Activated T-cell treated with anti-CD3 and anti-CD28 coated beads for 4 hours (primary cell): ENCODE measurements around the gene CROCC2.
"Not testable (repeated sequence)": the region's sequence is repeated elsewhere in the genome, so short reads cannot be mapped to it uniquely, and the experiment has no call there.

Experiments
- DNase-seq: peaks from one replicate; pipeline ENCODE4 v3.0.0-alpha.2; 2020

The CROCC2 gene

DNA sequence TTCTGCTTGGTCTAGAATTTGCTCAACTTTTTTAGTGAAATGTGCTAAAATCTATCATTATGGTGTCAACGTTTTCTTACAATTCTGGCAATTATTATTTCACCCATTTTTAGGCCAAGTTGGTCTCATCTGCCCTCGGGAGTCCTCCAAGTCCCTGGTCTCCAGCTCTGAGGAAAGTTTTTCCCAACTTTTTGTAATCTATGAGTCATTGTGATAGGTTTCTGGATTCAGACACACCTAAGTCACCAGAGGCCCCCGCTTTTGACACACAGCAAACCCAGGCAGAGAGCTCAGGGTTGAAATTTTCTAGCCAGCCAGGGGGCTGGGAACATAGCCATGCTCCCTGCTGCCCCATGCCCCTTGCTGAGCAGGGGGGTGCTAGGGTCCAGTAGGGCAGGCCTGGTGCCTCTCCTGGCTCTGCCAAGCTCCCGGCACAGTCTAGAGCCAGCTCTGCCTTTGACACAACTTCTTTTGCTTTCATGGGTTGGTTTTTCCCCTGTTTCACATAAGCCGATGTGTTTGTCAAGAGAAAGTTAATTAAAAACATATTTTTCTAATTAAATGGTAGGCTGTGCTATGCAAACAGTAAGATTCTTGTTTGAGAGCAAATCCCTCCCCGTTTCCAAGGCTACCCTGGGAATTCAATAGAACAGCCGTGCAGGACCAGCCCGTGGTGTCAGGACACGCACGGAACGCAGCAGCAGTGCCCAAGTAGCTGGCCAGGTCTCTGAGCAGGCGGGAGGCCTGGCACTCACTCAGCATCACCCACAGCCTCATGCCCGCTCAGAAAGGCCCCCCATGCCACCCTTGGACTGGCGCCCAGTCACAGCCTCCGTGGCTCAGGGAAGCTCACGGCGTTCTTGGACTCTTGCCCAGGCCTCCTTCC lies 66.7 kb downstream of the CROCC2 start:
- no peak for DNase-seq

DNA sequence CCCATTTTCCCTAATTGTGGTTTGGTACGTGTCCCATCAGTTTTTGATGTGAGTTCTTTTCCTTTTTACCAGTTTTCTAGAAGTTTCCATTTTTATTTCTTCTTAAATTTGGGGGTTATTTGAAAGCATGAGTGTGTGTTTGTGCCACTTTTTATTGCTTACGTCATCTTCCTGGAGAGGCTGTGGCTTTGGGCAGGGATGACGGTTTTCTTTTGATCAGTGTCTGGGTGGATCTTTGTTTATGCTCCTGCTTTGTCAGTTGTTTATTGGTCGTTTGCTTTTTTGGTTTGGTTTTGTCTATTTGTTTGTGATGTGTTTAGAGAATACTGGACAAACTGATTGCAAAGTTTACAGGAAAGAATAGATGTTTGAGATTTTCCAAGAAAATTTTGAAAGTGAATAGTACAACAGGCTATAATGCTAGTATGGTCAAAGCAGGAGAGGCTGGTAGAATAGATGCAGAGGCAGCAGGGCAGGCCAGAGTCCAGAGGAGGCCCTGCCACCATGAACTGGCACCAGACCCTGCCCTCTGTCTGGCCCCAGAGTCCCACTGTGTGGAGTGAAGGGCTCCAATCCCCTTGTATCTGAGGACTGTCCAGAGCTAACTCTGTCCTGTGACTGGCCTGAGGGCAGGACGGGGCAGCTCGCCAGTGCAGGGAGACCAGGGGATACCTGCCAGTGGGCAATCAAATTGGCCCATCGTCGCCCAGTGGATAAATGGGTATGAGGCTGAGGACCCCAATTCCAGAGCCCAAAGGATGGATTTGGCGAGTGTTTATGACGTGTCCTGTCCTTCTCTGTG lies 68.8 kb downstream of the CROCC2 start:
- no peak for DNase-seq

DNA sequence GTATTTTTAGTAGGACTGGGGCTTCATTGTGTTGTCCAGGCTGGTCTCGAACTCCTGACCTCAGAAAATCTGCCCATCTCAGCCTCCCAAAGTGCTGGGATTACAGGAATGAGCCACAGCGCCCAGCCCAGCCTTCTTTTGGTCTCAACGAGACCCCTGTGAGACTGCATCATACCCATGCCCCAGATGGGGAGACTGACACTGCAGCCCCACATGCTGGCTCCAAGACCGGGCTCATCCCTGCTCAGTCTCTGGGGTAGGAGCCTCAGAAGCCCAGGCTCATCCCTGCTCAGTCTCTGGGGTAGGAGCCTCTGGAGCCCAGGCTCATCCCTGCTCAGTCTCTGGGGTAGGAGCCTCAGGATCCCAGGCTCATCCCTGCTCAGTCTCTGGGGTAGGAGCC lies 69.8 kb downstream of the CROCC2 start:
- DNase-seq = not testable (repeated sequence)

DNA sequence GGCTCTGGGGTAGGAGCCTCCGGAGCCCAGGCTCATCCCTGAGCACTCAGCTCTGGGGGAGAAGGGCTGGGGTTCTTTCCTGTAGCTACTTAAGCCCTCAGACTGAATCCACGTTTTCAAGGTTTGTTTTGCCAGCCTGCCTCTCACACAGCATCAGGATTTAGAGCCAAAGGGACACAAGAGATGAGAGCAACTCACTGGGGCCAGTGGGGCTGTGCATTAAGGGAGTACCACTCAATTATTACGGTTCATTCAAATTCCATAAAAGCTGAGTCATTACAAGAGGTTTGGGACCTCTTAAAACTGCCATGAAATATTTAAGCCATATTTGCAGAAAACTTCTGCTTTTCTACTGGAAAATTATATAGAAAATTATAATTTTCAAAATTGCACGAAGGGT lies 75.1 kb downstream of the CROCC2 start:
- no peak for DNase-seq

DNA sequence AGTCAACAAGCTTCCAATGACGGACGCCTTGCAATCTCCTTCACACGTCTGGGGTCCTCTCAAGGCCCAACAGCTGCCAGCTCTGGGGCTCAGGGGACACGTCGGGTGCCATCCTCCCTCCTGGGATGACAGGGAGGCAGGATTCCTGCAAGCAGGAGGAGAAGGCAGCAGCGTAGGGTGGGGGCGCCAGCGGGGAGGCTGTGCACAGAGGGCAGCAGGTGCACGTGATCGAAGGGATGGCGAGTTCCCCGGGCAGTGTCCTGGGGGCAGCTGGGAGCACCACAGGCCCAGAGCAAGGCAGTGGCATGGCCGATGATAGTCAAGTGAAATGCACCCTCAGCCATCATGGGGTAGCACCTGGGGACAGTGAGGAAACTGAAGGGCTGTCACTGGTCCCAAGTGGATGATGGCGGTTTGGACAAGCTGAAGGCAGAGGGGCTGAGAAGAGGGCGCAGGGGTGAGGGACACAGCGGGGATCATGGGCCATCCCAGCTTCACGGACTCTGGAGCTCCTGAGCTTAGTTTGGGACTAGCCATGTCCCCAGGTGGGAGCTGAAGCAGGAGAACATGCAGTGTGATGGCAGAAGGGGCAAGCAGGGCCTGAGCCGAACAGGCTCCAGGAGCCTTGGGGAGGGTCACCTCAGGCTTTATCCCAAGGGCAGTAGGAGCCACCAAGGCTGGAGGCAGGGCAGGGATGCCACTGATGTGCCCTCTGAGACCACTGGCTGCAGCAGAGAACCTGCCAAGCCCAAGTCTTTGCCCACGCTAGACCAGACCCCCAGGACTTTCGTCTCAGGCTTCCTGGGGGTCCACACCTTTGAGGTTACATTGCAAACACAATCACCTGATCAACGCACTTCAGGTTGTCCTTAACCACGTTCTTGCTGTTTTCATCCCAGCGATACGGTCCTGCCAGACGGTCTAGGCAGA lies 76.0 kb downstream of the CROCC2 start:
- no peak for DNase-seq

DNA sequence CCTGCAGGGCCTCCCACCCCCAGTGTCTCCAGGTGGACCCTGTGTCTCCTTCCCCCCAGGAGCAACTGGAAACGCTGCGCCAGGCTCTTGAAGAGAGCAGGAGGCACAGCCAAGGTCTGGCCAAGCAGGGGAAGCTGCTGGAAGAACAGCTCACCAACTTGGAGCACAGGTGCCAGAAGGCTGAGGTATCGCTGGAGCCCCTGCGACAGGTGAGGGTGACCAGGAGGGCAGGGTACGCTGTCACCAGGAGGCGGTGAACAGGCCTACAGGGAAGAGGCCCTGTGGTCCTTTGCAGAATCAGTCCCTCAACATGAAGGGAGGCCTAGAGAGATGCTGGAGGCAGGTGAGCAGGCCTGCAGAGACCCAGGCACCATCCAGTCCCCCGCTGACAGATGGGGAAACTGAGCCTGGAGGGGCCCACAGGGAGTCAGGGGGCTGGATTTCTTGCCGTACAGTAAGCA lies 76.7 kb downstream of the CROCC2 start:
- DNase-seq = no peak

DNA sequence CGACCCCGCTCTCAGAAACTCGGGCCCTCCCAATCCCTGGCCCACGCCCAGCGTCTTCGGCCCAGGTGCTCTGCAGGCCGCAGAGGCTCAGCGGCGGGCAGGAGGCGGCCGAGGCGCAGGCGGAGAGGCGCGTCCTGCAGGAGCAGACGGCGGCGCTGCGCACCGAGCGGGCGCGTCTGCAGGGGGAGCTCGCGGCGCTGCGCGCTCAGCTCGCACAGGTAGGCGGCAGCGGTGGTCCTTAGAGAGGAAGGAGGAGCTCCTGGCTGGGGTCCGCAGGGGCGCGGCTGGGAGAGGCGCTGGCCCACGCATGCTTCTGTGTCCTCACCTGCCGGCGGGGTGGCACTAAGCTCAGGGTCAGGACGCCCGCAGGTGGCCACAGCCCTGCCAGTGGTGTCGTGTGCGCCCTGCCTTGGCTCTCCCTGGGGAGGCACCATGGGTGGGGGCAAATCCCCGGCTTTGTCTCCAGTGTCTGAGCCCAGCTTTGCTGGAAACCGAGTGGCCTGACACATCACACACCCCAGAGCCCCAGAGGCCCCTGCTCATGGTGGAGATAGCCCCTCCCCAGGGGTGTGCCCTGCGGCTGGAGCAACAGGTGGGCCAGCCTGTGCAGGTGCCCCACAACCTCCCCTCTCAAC lies 77.3 kb downstream of the CROCC2 start:
- no peak for DNase-seq

DNA sequence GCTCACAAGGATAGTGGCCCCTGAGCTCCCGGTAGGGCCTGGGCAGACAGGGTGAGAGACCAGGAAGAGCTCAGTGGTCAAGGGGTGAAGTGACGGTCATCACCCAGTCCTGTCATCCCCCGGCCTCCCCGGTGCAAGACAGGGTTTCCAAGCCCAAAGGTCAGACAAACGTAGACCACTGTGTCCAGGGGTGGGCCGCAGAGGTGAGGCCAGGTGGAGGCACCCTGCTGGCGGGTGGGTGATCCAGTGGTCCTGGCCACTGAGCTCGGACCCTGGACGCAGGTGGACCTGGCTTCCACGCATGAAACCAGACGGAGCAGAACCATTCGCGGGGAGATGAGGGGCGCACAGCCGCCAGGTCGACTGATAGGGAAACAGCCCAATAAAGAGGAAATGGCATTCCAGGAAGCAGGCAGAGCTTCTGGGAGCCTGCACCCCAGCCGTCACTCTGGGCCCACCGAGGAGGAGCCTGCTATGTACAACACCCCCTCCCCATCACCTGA lies 77.9 kb downstream of the CROCC2 start:
- DNase-seq = no peak

DNA sequence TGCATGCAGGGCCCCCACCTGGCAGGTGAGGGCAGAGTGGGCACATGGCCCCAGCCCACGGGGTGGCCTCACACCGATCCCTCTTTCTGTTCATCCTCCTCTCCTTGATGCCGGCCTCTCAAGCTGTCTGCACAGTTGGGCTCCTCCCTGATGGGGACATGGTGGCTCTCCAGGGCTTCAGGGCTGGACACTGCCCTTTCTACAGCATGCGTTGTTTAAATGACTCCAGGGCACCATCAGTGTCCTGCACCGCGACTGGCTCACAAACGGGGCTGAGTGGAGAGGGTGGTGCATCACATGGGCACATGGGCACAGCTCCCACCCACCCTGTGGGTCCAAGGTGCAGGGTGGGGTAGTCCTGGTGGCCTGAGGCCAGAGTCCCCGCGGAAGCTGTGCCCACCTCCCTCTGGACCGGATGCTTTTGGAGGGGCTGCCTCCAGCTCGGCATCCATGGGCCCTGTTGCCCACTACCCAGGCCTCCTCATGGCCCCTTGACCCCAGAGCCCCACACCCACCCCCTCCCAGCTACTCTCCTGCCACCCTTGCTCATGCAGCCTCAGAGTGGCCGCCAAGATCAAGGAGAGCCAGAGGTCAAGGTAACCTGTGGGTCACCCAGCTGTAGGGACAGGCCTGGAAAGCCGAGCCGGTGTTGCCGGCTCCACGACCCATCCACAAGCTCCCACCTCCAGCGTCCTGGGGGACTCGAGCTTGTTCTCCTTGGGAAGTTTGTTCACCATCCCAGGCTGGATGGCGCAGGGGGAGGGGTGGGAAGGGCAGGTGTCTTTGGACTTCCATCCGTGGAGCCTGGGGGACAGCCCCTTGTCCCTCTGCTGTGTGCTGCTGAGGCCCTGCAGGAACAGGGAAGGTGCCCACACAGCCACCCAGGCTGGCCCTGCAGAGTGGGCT lies 80.0 kb downstream of the CROCC2 start:
- DNase-seq = no peak

DNA sequence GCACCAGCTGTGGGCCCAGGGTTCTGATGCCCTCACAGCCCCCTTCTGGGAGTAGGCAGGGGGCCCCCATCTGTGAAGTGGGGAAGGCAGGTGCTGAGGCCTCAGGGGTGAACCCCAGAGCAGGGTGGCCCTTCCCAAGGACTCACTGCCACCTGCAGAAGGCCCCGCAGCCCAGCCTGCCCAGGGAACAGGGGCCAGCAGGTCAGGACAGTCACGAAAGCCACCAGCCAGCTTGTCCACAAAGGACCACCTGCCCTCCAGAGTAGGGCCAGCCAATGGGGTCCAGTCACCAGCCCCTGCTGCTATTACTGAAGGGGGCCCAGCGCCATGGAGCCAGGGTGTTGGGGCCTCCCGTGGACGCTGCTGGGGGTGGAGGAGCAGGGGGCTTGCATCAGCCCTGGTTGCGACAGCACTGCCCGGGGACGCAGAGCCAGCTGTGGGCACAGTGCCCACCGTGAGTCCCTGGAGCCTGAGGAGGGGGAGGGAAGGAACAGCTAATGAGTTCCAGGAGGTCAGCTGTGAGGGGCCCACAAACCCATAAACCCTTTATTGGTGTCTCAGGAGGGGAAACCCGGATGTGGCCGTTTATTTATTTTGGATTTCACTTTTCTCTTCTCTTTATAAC lies 80.8 kb downstream of the CROCC2 start:
- DNase-seq = no peak

DNA sequence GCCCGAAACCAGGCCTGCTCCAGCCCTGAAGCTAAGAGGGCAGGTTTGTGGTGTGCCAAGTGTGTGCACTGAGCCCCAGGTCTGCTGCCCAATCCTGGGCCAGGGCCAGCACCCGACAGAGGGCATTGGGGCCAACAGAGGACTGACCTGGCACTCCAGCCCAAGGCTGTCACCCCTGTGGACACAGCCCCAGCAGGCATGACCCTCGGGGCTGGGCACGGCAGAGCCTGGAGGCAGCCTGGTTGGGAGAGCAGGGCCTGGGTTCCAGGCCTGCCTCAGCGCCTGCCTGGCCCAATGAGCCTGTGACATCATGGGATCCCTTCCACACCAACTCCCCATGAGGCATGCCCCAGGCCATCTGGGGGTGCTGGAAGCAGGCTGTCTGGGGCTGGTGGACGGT lies 81.5 kb downstream of the CROCC2 start:
- no peak for DNase-seq

DNA sequence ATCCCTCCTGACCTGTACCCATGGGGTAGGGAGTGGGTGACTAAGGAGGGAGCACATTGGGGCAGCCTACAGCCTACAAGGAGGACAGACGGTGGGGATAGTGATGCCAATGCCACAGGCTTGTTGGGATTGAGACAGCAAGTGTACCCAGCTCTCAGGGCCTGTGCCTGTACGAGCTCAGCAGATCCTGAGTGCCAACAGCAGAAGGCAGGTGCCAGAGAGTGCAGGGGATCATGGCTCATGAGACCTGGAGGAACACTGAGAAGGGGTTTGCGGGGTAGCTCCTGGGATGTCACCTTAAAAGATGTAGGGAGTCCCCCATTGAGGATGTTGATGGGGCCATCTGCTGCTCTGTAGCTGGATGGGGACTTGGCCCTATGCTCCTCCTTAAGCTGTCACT lies 82.0 kb downstream of the CROCC2 start:
- no peak for DNase-seq

DNA sequence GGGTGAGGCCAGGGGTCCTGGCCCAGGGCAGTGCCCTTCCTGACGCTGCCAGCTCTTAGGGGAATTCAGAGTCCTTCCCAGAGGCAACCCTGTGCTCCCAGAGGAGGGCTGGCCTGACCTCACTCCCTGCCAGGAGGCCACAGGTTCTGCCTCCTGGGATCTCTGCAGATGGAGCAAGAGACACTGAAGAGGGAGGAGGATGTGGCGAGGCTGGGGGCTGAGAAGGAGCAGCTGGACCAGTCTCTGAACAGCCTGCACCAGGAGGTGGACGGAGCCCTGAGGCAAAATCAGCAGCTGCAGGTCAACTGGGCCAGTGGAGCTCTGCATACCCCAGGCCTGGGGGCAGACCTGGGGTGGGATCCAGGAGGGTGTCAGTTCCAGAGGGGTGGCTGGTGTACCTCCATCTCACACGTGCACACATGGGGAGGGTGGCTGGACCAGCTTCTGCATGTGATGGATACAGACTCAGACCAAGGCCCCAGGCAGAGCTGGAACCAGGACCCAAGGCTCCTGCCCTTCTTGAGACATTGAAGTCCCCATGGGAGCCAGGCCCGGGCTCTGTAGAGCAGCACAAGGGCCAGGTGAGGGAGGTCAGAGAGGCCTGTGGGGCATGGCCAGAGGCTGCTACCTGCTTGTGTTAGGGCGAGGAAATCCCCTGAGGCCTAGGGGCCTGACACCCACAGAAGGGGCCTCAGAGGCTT lies 82.6 kb downstream of the CROCC2 start:
- no peak for DNase-seq

DNA sequence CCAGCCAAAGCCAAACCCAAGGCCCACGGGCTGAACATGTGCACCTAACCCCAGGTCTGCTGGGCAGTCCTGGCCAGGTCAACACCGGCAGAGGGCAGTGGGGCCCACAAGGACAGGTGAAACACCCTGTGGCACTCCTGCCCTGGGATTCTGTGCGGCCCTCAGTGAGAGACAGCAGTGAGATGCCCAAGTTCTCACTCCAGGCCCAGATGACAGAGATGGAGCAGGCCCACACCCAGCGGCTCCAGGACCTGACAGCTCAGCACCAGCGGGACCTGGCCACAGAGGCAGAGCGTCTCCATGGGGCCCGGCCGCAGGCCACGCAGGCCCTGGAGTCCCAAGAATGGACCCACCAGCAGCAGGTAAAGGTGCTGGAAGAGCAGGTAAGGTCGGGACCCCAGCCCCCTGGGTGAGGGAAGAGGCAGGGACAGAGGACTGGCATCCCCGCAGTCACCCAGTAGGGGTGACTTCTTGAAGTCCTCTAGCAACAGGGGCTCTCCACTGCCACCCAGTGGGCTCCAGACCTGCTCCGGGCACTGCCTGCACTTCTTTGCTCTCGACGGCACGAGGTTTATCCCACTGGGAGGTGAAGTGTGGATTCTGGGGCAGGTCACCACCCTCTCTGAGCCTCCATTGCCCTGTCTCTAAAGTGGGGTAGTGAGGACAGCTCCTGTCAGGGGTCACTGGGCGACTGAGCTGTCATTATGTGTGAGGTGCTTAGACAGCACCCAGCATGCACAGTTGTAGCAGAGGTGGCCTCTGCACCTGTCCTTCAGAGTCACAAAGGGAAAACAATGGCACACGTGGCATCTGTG lies 83.5 kb downstream of the CROCC2 start:
- DNase-seq = no peak

DNA sequence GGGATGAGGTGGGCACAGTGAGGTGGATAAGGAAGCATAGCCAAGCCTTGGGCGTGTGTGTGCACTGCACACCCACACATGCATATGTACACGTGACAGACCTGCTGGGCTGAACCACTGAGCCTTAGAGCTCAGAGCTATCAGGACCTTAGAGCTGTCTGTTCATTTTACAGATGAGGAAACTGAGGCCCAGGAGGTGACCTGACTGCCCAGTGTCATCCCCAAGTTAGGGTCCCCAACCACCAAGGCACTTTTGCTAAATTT lies 84.1 kb downstream of the CROCC2 start:
- no peak for DNase-seq

DNA sequence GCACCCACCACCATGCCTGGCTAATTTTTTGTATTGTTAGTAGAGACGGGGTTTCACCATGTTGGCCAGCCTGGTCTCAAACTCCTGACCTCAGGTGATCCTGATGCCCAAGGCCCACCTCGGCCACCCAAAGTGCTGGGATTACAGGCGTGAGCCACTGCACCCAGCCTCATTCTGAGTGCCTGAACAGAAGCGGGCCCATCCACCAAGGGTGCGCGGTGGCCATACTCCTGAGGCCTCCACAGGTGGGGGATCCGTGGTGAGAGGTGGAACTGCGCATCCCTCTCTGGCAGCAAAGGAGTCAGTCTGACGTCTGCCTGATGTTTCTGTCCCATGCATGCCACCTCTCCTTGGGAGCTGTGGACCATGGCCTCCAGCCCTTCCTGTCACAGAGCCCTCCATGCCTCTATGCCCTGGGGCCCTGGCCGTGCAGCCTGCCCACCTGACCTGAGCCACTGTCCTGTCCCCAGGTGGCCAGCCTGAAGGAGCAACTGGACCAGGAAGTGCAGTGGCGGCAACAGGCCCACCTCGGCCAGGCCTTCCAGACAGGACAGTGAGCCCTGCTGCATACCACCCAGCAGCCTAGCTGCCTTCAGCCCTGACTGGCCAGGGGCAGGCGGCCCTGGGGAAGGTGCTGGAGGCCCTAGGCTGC lies 84.7 kb downstream of the CROCC2 start:
- DNase-seq = no peak

DNA sequence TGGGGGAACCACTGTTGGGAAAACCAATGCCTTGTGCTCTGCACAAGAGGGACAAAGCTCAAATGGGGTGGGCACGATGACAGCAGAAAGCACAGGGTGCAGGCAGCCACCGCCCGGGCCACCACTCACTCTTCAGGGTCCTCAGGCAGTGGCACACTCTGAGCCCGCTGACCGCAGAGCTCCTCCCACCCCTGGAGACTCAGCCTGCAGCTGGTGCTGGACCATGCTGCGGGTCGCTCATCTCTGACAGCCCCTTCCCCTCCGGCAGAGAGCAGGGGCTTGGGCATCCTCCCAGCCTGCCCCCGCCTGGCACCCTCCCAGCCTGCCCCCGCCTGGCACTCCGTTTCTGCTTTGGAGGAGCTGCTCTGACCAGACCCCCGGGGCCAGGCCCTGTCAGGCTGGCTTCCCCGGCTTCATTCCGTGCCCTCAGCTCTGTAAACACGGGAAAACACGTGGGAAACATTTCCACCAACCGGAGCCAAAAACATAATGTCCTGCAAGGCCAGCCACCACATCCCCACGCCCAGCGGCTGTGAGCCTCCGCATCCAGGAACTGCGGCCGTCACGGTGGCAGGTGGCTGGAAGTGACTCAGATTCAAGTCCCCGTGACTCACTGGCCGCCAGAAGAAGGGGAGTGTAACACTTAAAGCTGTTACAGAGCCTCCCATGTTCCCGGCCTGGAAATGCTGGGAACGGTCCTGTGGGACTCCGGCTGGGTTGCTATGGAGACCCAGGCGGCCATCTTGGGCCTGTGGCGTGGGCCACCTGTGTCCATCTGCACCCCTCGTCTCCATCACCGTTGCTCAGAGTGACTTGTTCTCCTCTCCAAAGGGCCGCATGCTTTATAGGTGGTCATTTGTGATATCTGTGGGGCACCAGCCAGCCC lies 85.5 kb downstream of the CROCC2 start:
- DNase-seq = no peak
